ENCODE measurements around the gene SLC39A9. TPM values are rescaled to one million over a fixed set of nuclear protein-coding genes. Genes with fewer than 3 reads are reported as not detected.

SLC39A9 gene, protein sequence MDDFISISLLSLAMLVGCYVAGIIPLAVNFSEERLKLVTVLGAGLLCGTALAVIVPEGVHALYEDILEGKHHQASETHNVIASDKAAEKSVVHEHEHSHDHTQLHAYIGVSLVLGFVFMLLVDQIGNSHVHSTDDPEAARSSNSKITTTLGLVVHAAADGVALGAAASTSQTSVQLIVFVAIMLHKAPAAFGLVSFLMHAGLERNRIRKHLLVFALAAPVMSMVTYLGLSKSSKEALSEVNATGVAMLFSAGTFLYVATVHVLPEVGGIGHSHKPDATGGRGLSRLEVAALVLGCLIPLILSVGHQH
- 47.4 and 56.2 TPM in 2 replicates for total RNA-seq

DNA sequence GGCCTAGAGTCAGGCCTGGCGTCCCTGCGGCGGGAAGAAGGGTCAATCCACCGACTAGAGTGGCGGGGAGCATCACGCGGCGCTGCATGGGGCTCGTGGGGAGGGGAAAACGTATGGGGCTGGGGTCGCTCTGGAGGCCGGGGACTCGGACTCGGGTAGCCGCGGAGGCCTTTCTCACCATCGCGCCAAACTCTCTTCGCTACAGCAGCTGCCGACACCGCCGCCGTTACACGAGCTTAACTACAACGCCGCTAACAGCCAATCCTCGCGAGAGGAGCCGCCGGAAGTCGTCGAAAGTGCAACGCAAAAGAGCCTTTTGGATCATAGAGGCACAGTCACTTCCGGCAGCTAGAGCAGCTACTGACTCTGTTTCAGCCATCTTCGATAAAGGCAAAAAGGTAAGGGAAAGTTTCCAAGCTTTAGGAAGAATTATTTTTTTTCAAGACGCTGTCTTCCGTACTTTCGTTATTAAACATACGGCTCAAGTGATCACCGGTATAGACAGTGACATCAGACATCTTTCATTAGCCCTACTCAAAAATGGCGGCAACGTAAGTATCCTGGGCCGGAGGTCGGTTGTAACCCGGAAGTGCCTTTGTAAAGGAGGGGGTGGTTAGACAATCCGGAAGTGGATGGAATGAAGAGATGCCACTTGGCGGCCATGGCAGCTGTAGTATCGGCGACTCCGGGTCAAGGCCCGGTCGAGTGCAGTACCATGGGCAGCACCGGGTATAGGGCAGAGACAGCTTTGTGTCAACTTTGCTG lies at the start of gene SLC39A9, which contains the start of gene ERH:
TSS of gene SLC39A9 (plus strand) at position 640 of the 765 bp plus-strand sequence. CDS start 678 bp downstream, outside the sequence.
TSS of gene ERH (minus strand) at position 247 of the 765 bp plus-strand sequence. CDS start at position 181, 66 bp downstream.

DNA sequence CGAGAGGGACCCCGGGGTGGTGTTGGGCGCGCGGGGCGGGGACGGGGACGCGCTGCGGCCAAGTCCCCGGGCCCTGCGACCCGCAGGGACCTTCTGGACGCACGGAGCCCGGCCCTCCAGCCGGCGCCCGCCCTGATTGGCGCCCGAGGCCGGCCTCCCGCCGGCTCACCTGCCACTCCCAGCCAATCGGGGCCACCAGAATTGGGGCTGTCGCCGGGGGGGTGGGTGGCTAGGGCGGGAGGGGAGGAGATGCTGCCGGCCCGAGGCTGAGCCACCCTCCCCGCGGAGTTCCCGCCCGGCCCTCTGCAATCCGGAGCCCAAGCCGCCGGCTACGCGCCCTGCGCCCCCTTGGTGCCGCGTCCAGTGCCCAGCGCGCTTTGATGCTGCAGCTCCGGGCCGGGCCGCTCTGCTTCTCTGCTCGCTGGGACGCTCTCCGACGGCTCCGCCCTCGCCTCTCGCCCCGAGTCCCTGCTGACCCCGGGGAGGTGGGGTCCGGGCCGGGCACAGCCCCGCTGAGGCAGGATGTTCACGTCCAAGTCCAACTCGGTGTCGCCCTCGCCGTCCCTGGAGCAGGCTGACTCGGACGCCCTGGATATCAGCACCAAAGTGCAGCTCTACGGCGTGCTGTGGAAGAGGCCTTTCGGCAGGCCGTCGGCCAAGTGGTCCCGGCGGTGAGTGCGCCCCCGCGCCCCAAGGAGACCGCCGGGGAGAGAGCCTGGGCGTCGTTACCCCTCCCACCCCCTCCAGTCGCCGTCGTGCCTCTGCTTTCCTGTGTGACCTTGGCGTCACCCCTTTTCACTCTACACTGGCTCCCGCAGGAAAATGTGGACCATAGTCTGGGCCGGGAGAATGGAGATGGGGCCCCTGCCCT lies 86.2 kb downstream of the SLC39A9 start, which contains the start of gene PLEKHD1:
TSS of gene PLEKHD1 (plus strand) at position 285 of the 871 bp plus-strand sequence. CDS start at position 523, 238 bp downstream.

Other genes starting within 250 kb of the SLC39A9 start
- gene DCAF5, start 245.6 kb upstream of the SLC39A9 start, total RNA-seq, result 8.7 and 11.3 TPM in 2 replicates
- 19.9 and 22.4 TPM in 2 replicates for gene EXD2, start 207.2 kb upstream of the SLC39A9 start, total RNA-seq
- gene GALNT16, start 138.5 kb upstream of the SLC39A9 start, total RNA-seq, result 0.34 and 0.87 TPM in 2 replicates
- 179 TPM in 2 replicates for gene ERH, start 393 bp upstream of the SLC39A9 start, total RNA-seq
- gene PLEKHD1, start 86.0 kb downstream of the SLC39A9 start, total RNA-seq, result not detected in 2 replicates
- gene CCDC177, start 176.2 kb downstream of the SLC39A9 start, total RNA-seq, result not detected in 2 replicates
- gene SUSD6, start 212.9 kb downstream of the SLC39A9 start, total RNA-seq, result 14.8 and 15.7 TPM in 2 replicates